Brain microvascular endothelial cell (primary cell): ENCODE results near the gene SLC12A6.

Experiments used
- DNase-seq: peaks from one replicate; pipeline ENCODE4 v3.0.0-alpha.2; 2020
- H3K27ac ChIP-seq: fragments of 250-450 bp; sonication (Bioruptor Pico); 2 replicates; pipeline ENCODE4 v1.5.1; 2020; ENCODE audit warnings: mild to moderate bottlenecking, moderate library complexity
- H3K27me3 ChIP-seq: fragments of 250-450 bp; sonication (Bioruptor Pico); replicated peaks from 2 replicates; pipeline ENCODE4 v1.5.1; 2020; ENCODE audit warnings: mild to moderate bottlenecking
- H3K36me3 ChIP-seq: fragments of 250-450 bp; sonication (Bioruptor Pico); replicated peaks from 2 replicates; pipeline ENCODE4 v1.5.1; 2020; ENCODE audit warnings: mild to moderate bottlenecking
- H3K4me3 ChIP-seq: 2 replicates; pipeline ENCODE4 v1.5.1; 2011; ENCODE audit warnings: low read depth, mild to moderate bottlenecking, control low read depth, low read length, moderate library complexity
- in situ Hi-C: cut with HindIII; loops from 2 replicates; pipeline ENCODE4 v1.10.0; 2017; ENCODE audit warnings: low sequenced_read_pairs, low pct_ligation_motif_present
- TF ChIP-seq, protein P1 (sequence below): IDR thresholded peaks from 2 replicates; pipeline ENCODE4 v1.5.1; 2011; ENCODE audit warnings: low read depth, mild to moderate bottlenecking, moderate library complexity, low read length, control low read depth, inconsistent platforms; ENCODE audit errors: missing control alignments

Gene SLC12A6

DNA sequence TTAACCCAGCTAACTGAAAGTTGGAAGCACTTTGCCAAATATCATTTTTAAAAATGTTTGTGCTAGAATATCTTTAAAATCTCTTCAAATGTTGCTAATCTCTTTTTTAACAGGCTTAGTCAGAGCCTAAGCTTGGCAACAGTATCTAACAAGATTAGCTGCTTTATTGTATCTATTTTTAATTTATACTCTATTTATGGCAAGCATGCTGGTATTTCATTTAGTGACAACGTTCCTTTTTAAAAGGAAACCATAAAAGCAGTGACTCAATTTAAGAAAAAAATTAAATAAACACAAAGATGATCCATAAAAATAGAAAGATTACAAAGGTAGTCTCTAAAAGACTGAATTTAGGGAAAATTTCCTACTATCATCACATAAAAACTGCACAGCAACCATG, 40.5 kb downstream of the SLC12A6 start:
- no peak for DNase-seq
- Histone ChIP-seq H3K4me3 (no peak overlapping the region), H3K27ac (no peak overlapping the region), H3K36me3 (no peaks in the 10 kb centered on the region), H3K27me3 (no peaks in the 10 kb centered on the region)
- in situ Hi-C loops = no loop called here
- TF ChIP-seq, protein P1, sequence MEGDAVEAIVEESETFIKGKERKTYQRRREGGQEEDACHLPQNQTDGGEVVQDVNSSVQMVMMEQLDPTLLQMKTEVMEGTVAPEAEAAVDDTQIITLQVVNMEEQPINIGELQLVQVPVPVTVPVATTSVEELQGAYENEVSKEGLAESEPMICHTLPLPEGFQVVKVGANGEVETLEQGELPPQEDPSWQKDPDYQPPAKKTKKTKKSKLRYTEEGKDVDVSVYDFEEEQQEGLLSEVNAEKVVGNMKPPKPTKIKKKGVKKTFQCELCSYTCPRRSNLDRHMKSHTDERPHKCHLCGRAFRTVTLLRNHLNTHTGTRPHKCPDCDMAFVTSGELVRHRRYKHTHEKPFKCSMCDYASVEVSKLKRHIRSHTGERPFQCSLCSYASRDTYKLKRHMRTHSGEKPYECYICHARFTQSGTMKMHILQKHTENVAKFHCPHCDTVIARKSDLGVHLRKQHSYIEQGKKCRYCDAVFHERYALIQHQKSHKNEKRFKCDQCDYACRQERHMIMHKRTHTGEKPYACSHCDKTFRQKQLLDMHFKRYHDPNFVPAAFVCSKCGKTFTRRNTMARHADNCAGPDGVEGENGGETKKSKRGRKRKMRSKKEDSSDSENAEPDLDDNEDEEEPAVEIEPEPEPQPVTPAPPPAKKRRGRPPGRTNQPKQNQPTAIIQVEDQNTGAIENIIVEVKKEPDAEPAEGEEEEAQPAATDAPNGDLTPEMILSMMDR = no peak

DNA sequence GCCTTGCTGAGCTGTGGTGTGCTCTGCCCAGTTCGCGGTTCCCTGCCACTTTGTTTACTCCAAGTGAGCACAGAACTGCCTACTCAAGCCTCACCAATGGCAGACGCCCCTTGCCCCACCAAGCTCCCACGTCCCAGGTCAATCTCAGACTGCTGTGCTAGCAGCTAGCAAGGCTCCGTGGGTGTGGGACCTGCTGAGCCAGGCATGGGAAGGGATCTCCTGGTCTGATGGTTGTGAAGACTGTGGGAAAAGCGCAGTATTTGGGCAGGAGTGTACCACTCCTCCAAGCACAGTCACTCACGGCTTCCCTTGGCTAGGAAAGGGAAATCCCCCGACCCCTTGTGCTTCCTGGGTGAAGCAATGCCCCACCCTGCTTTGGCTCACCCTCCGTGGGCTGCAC, 45.0 kb downstream of the SLC12A6 start:
- TF ChIP-seq, protein P1 = no peak
- Histone ChIP-seq H3K27me3 (no peaks in the 10 kb centered on the region), H3K36me3 (no peaks in the 10 kb centered on the region), H3K4me3 (no peak overlapping the region), H3K27ac (no peak overlapping the region)
- in situ Hi-C loops = no loop called here
- no peak for DNase-seq

DNA sequence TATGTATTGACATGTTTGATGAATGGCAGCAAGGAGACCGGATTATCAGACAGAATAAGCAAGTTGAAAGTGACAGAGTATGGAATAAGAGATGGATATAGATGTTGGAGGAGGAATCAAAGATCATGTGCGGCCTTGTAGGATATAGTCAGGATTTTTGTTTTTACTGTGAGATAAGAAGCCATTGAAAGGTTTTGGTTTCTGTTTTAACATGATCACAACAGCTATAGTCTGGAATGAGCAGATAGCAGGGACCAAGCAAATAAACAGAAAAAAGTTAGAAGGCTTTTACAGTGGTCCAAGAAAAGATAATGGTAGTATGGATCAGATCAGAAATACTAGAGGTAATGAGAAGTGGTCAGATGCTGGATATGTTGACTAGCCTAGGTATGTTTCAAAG, 52.6 kb downstream of the SLC12A6 start:
- no peaks in the 10 kb centered on the region for H3K36me3 ChIP-seq
- in situ Hi-C loops = no loop called here
- H3K27me3 ChIP-seq = no peaks in the 10 kb centered on the region
- no peak overlapping the region for H3K4me3 ChIP-seq
- TF ChIP-seq, protein P1 = no peak
- no peak overlapping the region for H3K27ac ChIP-seq
- DNase-seq = no peak

DNA sequence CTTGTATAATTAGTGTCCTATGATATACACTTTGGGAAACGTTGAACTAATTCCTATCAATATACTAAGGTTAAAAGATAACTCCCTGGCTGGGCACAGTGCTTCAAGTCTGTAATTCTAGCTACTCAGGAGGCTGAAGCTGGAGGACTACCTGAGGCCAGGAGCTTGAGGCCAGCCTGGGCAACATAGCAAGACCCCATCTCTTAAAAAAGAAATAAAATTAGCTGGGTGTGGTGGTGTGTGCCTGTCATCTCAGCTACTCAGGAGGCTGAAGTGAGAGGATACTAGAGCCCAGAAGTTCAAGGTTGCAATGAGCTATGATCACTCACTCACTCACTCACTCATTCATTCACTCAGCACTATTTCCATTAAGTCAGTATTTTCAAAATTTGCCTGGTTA, 55.2 kb downstream of the SLC12A6 start:
- in situ Hi-C loops = no loop called here
- Histone ChIP-seq H3K27me3 (no peaks in the 10 kb centered on the region), H3K36me3 (no peaks in the 10 kb centered on the region), H3K4me3 (no peak overlapping the region), H3K27ac (no peak overlapping the region)
- TF ChIP-seq, protein P1 = no peak
- no peak for DNase-seq

DNA sequence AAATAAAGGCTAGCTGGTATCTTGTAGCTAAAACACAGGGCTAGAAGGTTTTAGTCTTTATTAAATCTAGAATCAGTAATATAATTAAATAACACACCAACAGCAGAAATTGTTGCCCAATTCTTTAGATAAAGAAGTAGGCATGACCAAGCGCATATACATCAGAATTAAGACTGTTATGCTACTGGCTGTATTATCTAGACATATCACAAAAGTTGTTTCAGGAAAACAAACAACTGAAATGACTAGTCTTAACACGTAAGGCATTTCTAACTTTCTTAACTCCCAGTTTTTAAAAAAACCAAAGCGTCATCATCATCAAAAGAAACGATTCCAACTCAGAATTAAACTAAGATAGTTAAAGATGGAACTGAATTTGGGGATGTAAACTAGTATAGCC, 57.4 kb downstream of the SLC12A6 start:
- H3K27ac ChIP-seq = no peak overlapping the region
- no peak for DNase-seq
- in situ Hi-C loops = no loop called here
- TF ChIP-seq, protein P1 = no peak
- no peak overlapping the region for H3K4me3 ChIP-seq
- no peaks in the 10 kb centered on the region for H3K36me3 ChIP-seq
- no peaks in the 10 kb centered on the region for H3K27me3 ChIP-seq

DNA sequence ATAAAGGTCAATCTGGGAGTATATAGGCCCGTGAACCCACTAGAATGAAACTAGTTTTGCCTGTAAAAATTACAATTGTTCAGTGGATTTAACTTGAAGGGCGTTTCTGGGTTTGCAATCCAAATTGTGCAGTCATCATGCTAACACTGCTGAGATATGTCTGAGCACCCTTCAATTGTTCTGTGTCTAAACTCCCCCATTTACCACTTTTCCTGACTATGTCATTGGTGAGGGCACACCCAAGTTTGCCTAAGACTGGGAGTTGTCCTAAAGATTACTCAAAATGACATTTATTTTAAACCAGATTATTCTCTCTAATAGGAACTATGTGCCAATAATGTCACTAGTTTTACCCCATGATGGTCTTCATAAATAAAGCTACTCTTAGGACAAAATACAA, 58.2 kb downstream of the SLC12A6 start:
- DNase-seq = no peak
- no peaks in the 10 kb centered on the region for H3K27me3 ChIP-seq
- TF ChIP-seq, protein P1 = no peak
- no peak overlapping the region for H3K4me3 ChIP-seq
- in situ Hi-C loops = no loop called here
- no peak overlapping the region for H3K27ac ChIP-seq
- H3K36me3 ChIP-seq = no peaks in the 10 kb centered on the region
